Measurements from ENCODE around the gene RBMS3. TPM values are rescaled to one million over a fixed set of nuclear protein-coding genes. Genes with fewer than 3 reads are reported as not detected.
A peak's percentile ranks its signal among the peaks of the same experiment; 100 is the strongest.

RBMS3 gene
- total RNA-seq, 1 donor = 81.1 TPM

- no peak for TF ChIP-seq CTCF (IDR thresholded peaks at IDR 0.05; ENCODE audit: extremely low read depth, low read depth, low read length)
- DNase-seq (ENCODE audit: insufficient read length, low spot score, missing footprints) = no peak
- H3K27ac ChIP-seq (ENCODE audit: low read depth, low read length) = no peak overlapping the region
Measured at GRCh38 chr3:29639578-29640290, 358.9 kb downstream of the RBMS3 start.

GRCh38 chr3:29642393-29643033, 361.6 kb downstream of the RBMS3 start:
- no peaks in the 10 kb centered on the region for H4K20me1 ChIP-seq (ENCODE audit: insufficient read depth, low read length)
- H3K4me1 ChIP-seq (ENCODE audit: insufficient read depth, low read length) = peaks cover 36% of the 10 kb centered on the region
- H2AFZ ChIP-seq (ENCODE audit: low read length) = peak overlapping the region; percentile 8
- no peaks in the 10 kb centered on the region for H3K9me3 ChIP-seq (ENCODE audit: low read depth, low read length)
- peak overlapping the region; percentile 69 for H3K27ac ChIP-seq (ENCODE audit: low read depth, low read length)
- H3K4me3 ChIP-seq (ENCODE audit: insufficient read depth, low read length) = no peak overlapping the region
- no peak for DNase-seq (ENCODE audit: insufficient read length, low spot score, missing footprints)
- H3K79me2 ChIP-seq (ENCODE audit: insufficient read depth, low read length) = peaks cover 2% of the 10 kb centered on the region
- TF ChIP-seq CTCF (IDR thresholded peaks at IDR 0.05; ENCODE audit: extremely low read depth, low read depth, low read length) = no peak
- H3K27me3 ChIP-seq (ENCODE audit: insufficient read depth, low read length) = no peaks in the 10 kb centered on the region
- H3K4me2 ChIP-seq (ENCODE audit: insufficient read depth, low read length) = peak overlapping the region; percentile 35
- no peaks in the 10 kb centered on the region for H3K36me3 ChIP-seq (ENCODE audit: insufficient read depth, low read length)

More at GRCh38 chr3:29639578-29640290, 358.9 kb downstream of the RBMS3 start:
- Histone ChIP-seq H3K36me3 (ENCODE audit: insufficient read depth, low read length) (no peaks in the 10 kb centered on the region), H3K4me2 (ENCODE audit: insufficient read depth, low read length) (peak overlapping the region; percentile 11), H4K20me1 (ENCODE audit: insufficient read depth, low read length) (no peaks in the 10 kb centered on the region), H3K9me3 (ENCODE audit: low read depth, low read length) (peaks cover 5% of the 10 kb centered on the region), H2AFZ (ENCODE audit: low read length) (no peak overlapping the region), H3K79me2 (ENCODE audit: insufficient read depth, low read length) (peaks cover 2% of the 10 kb centered on the region), H3K4me1 (ENCODE audit: insufficient read depth, low read length) (peaks cover 36% of the 10 kb centered on the region), H3K4me3 (ENCODE audit: insufficient read depth, low read length) (no peak overlapping the region), H3K27me3 (ENCODE audit: insufficient read depth, low read length) (no peaks in the 10 kb centered on the region)

GRCh38 chr3:29643034-29643425, 362.2 kb downstream of the RBMS3 start:
- peak overlapping the region; percentile 69 for H3K27ac ChIP-seq (ENCODE audit: low read depth, low read length)
- H2AFZ ChIP-seq (ENCODE audit: low read length) = peak overlapping the region; percentile 8
- H3K79me2 ChIP-seq (ENCODE audit: insufficient read depth, low read length) = peaks cover 2% of the 10 kb centered on the region
- H3K27me3 ChIP-seq (ENCODE audit: insufficient read depth, low read length) = no peaks in the 10 kb centered on the region
- DNase-seq (ENCODE audit: insufficient read length, low spot score, missing footprints) = no peak
- H3K4me3 ChIP-seq (ENCODE audit: insufficient read depth, low read length) = no peak overlapping the region
- no peaks in the 10 kb centered on the region for H3K36me3 ChIP-seq (ENCODE audit: insufficient read depth, low read length)
- H3K9me3 ChIP-seq (ENCODE audit: low read depth, low read length) = no peaks in the 10 kb centered on the region
- no peak for TF ChIP-seq CTCF (IDR thresholded peaks at IDR 0.05; ENCODE audit: extremely low read depth, low read depth, low read length)
- H3K4me2 ChIP-seq (ENCODE audit: insufficient read depth, low read length) = peak overlapping the region; percentile 35
- H4K20me1 ChIP-seq (ENCODE audit: insufficient read depth, low read length) = no peaks in the 10 kb centered on the region
- peaks cover 36% of the 10 kb centered on the region for H3K4me1 ChIP-seq (ENCODE audit: insufficient read depth, low read length)

GRCh38 chr3:29644261-29644660, 363.4 kb downstream of the RBMS3 start:
- Histone ChIP-seq H3K27ac (ENCODE audit: low read depth, low read length) (peak overlapping the region; percentile 4), H3K4me3 (ENCODE audit: insufficient read depth, low read length) (no peak overlapping the region), H3K4me2 (ENCODE audit: insufficient read depth, low read length) (peak overlapping the region; percentile 10), H3K36me3 (ENCODE audit: insufficient read depth, low read length) (no peaks in the 10 kb centered on the region), H3K27me3 (ENCODE audit: insufficient read depth, low read length) (no peaks in the 10 kb centered on the region), H3K79me2 (ENCODE audit: insufficient read depth, low read length) (peaks cover 2% of the 10 kb centered on the region), H3K9me3 (ENCODE audit: low read depth, low read length) (no peaks in the 10 kb centered on the region), H4K20me1 (ENCODE audit: insufficient read depth, low read length) (no peaks in the 10 kb centered on the region), H3K4me1 (ENCODE audit: insufficient read depth, low read length) (peaks cover 38% of the 10 kb centered on the region), H2AFZ (ENCODE audit: low read length) (no peak overlapping the region)
- no peak for DNase-seq (ENCODE audit: insufficient read length, low spot score, missing footprints)
- TF ChIP-seq CTCF (IDR thresholded peaks at IDR 0.05; ENCODE audit: extremely low read depth, low read depth, low read length) = peak; percentile 20

Data from osteoblast (primary cell).